ENCODE data around the gene GID8. TPM values are rescaled to one million over a fixed set of nuclear protein-coding genes. Genes with fewer than 3 reads are reported as not detected.
"Not testable (repeated sequence)": the region's sequence is repeated elsewhere in the genome, so short reads cannot be mapped to it uniquely, and the experiment has no call there.

GID8 gene
- total and polyA plus RNA-seq, 2 donors from 2014 or later, result 16.4 to 37.3 TPM

DNA sequence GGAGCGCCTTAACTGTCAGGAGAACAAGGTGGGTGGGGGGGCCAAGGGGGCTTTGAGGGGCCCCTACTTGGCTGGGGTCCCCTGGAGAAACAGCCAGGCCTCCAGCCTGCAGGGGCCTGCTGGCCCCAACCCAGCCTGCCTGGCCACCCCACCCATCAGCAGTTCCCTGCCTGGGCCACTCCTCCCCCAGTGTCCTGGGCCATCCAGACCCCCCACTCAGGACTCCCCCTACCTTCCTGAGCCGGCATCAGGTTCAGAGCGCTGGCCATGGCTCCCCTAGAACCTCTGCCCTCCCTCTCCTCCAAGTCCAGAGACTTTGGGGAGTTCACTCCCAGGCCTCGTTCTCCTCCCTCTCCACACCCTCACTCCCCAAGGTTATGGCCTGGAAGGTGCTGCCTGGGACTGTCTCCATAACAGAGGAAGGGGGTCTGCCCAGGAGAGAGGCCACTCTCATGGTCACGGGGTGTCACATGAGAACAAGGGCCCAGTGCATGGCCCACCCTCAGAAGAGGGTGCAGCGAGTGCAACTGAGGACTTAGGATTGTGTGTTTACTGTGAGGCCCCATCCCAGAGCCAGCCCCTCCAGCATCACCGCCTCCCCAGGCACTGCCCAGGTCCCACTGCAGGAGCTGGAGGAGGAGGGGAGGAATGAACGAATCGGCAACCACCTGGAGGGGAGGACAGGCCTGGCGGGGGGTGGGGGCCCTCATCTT, 20.6 kb downstream of the GID8 start:
- FAIRE-seq (no peak), DNase-seq (peak in 1 of 5 donors; percentile 56)
- intact Hi-C loops (cut with DNase I), result no loop called here
- Histone ChIP-seq H3K36me3 (ENCODE audit: control insufficient read depth in 2 of 3, insufficient read depth in 3 of 3, low read length in 3 of 3) (no peaks in the 10 kb centered on the region), H3K4me1 (ENCODE audit: control insufficient read depth in 2 of 3, insufficient read depth in 2 of 3, low read depth in 1 of 3, low read length in 3 of 3) (peaks cover 0 to 7% (median 0%) of the 10 kb centered on the region in 3 donors), H3K9ac (ENCODE audit: low read length in 3 of 3) (no peak overlapping the region), H3K27ac (ENCODE audit: low read depth in 2 of 2, low read length in 2 of 2) (no peak overlapping the region), H3K9me3 (ENCODE audit: control insufficient read depth in 2 of 3, insufficient read depth in 1 of 3, low read length in 3 of 3) (no peaks in the 10 kb centered on the region), H3K4me3 (ENCODE audit: low read length in 3 of 3) (no peak overlapping the region), H3K27me3 (ENCODE audit: control insufficient read depth, insufficient read depth, low read length) (no peaks in the 10 kb centered on the region)
- TF ChIP-seq, protein P1, sequence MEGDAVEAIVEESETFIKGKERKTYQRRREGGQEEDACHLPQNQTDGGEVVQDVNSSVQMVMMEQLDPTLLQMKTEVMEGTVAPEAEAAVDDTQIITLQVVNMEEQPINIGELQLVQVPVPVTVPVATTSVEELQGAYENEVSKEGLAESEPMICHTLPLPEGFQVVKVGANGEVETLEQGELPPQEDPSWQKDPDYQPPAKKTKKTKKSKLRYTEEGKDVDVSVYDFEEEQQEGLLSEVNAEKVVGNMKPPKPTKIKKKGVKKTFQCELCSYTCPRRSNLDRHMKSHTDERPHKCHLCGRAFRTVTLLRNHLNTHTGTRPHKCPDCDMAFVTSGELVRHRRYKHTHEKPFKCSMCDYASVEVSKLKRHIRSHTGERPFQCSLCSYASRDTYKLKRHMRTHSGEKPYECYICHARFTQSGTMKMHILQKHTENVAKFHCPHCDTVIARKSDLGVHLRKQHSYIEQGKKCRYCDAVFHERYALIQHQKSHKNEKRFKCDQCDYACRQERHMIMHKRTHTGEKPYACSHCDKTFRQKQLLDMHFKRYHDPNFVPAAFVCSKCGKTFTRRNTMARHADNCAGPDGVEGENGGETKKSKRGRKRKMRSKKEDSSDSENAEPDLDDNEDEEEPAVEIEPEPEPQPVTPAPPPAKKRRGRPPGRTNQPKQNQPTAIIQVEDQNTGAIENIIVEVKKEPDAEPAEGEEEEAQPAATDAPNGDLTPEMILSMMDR (IDR thresholded peaks at IDR 0.05; ENCODE audit: borderline replicate concordance, extremely low read depth, insufficient read depth), result no peak

GRCh38 chr20:62959101-62959971, 21.4 kb downstream of the GID8 start:
- TF ChIP-seq, protein P1 (IDR thresholded peaks at IDR 0.05; ENCODE audit: borderline replicate concordance, extremely low read depth, insufficient read depth), result no peak
- no peaks in the 10 kb centered on the region for H3K27me3 ChIP-seq (ENCODE audit: control insufficient read depth, insufficient read depth, low read length)
- H3K36me3 ChIP-seq (ENCODE audit: control insufficient read depth in 2 of 3, insufficient read depth in 3 of 3, low read length in 3 of 3), result no peaks in the 10 kb centered on the region
- DNase-seq (peak in 1 of 5 donors; percentile 63), FAIRE-seq (no peak)
- no peak overlapping the region for H3K27ac ChIP-seq (ENCODE audit: low read depth in 2 of 2, low read length in 2 of 2)
- H3K9ac ChIP-seq (ENCODE audit: low read length in 3 of 3), result no peak overlapping the region
- intact Hi-C loops (cut with DNase I), result no loop called here
- H3K9me3 ChIP-seq (ENCODE audit: control insufficient read depth in 2 of 3, insufficient read depth in 1 of 3, low read length in 3 of 3), result no peaks in the 10 kb centered on the region
- peaks cover 0 to 4% (median 0%) of the 10 kb centered on the region in 3 donors for H3K4me1 ChIP-seq (ENCODE audit: control insufficient read depth in 2 of 3, insufficient read depth in 2 of 3, low read depth in 1 of 3, low read length in 3 of 3)
- H3K4me3 ChIP-seq (ENCODE audit: low read length in 3 of 3), result no peak overlapping the region

DNA sequence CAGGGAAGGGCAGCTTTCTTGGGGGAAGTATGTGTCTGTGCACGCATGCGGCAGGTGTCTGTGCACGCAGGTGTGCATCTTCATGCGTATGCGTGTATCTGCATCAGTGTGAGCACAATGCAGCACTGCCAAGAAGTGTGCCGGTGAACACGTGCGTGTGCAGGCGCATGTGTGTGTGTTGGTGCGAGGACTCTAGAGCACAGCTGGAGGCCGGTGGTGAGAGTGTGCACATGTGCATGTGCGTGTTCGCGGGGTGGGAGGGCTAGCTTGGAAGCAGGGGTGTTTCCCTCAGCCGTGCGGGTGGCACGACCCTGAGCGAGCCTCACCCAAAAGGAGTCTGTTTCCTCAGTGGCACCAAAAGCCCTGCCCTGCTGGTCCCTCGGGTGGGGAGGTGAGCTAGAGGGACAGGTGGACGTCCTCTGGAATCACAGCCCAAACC, 22.1 kb downstream of the GID8 start:
- TF ChIP-seq, protein P1 (IDR thresholded peaks at IDR 0.05; ENCODE audit: borderline replicate concordance, extremely low read depth, insufficient read depth), result no peak
- no peak overlapping the region for H3K9ac ChIP-seq (ENCODE audit: low read length in 3 of 3)
- peak in 1 of 5 donors; percentile 58 for DNase-seq
- H3K36me3 ChIP-seq (ENCODE audit: control insufficient read depth in 2 of 3, insufficient read depth in 3 of 3, low read length in 3 of 3), result no peaks in the 10 kb centered on the region
- intact Hi-C loops (cut with DNase I), result no loop called here
- no peak for FAIRE-seq
- H3K27me3 ChIP-seq (ENCODE audit: control insufficient read depth, insufficient read depth, low read length), result no peaks in the 10 kb centered on the region
- no peaks in the 10 kb centered on the region for H3K4me1 ChIP-seq (ENCODE audit: control insufficient read depth in 2 of 3, insufficient read depth in 2 of 3, low read depth in 1 of 3, low read length in 3 of 3)
- H3K4me3 ChIP-seq (ENCODE audit: low read length in 3 of 3), result no peak overlapping the region
- no peaks in the 10 kb centered on the region for H3K9me3 ChIP-seq (ENCODE audit: control insufficient read depth in 2 of 3, insufficient read depth in 1 of 3, low read length in 3 of 3)
- no peak overlapping the region for H3K27ac ChIP-seq (ENCODE audit: low read depth in 2 of 2, low read length in 2 of 2)

- H3K4me3 ChIP-seq (ENCODE audit: low read length in 3 of 3); H3K9ac ChIP-seq (ENCODE audit: low read length in 3 of 3); FAIRE-seq; H3K36me3 ChIP-seq (ENCODE audit: control insufficient read depth in 2 of 3, insufficient read depth in 3 of 3, low read length in 3 of 3); H3K4me1 ChIP-seq (ENCODE audit: control insufficient read depth in 2 of 3, insufficient read depth in 2 of 3, low read depth in 1 of 3, low read length in 3 of 3); intact Hi-C loops (cut with DNase I); H3K9me3 ChIP-seq (ENCODE audit: control insufficient read depth in 2 of 3, insufficient read depth in 1 of 3, low read length in 3 of 3); H3K27me3 ChIP-seq (ENCODE audit: control insufficient read depth, insufficient read depth, low read length); H3K27ac ChIP-seq (ENCODE audit: low read depth in 2 of 2, low read length in 2 of 2): not testable (repeated sequence)
- peak in 1 of 5 donors; percentile 70 for DNase-seq
These were observed 22.7 kb downstream of the GID8 start for GRCh38 chr20:62960446-62961309.
